MM.1S (cell line): ENCODE data around the gene POLR2J.

Source experiments
- EZH2 ChIP-seq: fragments of 300-600 bp; sonication (generic); optimal IDR thresholded peaks from 2 replicates; pipeline ENCODE3; 2017; ENCODE audit warnings: low read depth, mild to moderate bottlenecking, antibody characterized with exemption, low read length, mixed read lengths
- EZH2phosphoT487 ChIP-seq: fragments of 300-600 bp; sonication (generic); IDR thresholded peaks from 2 replicates; pipeline ENCODE4 v1.6.1; 2018; ENCODE audit warnings: antibody characterized with exemption, low read length
- TF ChIP-seq, protein P1 (sequence below): fragments of 300-600 bp; sonication (generic); IDR thresholded peaks from 2 replicates; pipeline ENCODE4 v1.5.1; 2016; ENCODE audit warnings: antibody characterized with exemption, low read length, mixed read lengths

DNA sequence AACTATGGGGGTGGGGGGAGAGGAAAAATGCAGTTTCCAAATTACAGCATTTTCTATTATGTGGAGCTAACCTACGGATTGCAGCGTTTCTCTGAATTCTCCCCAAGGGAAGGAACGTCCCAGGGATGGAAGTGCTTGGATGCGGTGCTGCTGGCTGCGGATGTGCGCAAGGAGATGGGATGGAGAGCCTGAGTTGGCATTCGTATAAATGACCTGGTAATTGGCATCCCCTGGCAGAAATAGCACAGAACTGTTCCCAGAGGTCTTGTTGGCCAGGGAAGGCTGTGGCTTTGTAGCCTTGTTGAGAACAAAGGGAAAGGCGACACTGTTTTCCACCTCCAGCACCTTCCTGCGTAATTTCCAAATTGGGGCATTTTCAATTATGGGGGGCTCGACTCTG, 42.6 kb downstream of the POLR2J start:
- TF ChIP-seq, protein P1, sequence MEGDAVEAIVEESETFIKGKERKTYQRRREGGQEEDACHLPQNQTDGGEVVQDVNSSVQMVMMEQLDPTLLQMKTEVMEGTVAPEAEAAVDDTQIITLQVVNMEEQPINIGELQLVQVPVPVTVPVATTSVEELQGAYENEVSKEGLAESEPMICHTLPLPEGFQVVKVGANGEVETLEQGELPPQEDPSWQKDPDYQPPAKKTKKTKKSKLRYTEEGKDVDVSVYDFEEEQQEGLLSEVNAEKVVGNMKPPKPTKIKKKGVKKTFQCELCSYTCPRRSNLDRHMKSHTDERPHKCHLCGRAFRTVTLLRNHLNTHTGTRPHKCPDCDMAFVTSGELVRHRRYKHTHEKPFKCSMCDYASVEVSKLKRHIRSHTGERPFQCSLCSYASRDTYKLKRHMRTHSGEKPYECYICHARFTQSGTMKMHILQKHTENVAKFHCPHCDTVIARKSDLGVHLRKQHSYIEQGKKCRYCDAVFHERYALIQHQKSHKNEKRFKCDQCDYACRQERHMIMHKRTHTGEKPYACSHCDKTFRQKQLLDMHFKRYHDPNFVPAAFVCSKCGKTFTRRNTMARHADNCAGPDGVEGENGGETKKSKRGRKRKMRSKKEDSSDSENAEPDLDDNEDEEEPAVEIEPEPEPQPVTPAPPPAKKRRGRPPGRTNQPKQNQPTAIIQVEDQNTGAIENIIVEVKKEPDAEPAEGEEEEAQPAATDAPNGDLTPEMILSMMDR: no peak
- TF ChIP-seq EZH2: no peak
- TF ChIP-seq EZH2phosphoT487: no peak
